ENCODE data around the gene ZGPAT.

The ZGPAT gene

DNA sequence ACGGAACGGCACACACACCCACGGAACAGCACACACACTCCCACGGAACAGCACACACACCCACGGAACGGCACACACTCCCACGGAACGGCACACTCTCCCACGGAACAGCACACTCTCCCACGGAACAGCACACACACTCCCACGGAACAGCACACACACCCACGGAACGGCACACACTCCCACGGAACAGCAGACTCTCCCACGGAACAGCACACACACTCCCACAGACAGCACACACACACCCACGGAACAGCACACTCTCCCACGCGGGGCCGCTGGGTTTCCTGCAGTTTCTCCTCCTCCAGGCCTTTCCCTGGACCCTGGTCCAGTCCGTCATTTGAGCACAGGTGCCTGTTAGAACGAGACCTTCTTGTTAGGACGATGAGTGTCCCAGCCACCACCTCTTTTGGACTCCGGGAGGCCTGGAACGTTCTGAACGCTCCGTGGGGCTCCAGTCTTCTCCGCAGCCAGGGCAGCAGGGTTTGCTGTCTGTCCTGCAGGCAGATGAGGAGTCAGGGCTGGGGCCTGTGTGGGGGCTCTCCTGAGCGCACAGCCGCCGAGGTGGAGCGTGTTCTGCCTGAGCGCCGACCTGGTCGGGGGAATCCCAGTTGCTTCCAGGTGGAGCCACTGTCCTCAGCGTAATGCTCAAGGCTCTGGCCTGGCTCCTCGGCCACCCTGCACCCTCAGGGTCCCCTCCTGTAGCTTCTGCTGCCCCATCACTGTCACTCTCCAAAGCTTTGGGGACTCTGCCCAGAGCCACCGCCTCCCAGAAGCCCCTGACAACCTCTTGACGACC lies 29.0 kb upstream of the ZGPAT start:
- DNase-seq (ENCODE audit: low read depth in 2 of 2, low spot score in 1 of 2) = no peak

DNA sequence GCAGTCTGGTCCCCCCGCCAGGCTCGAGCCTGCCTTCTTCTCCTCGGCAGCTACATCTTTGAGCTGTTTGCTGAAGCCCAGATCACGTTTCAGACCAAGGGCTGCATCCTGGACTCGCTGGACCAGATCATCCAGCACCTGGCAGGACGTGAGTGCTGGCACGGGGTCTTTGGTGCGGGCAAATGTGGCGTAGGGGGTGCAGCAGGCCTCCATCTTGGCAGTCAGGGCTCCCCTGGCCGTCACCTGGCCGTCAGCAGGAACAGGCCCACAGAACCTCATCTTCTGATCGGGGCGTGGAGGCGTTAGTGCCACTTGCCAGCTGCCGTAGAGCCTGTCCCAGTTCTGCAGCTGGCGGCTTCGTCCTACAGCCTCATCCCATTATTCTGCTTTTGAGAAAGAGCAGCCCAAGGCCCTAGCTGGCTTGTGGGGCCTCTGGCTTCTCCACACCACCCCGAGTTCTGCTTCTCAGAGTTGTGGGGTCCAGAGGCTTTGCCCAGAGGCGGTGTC lies 28.0 kb upstream of the ZGPAT start:
- DNase-seq (ENCODE audit: low read depth in 2 of 2, low spot score in 1 of 2) = no peak

GRCh38 chr20:63680427-63680826 lies 27.4 kb upstream of the ZGPAT start:
- DNase-seq (ENCODE audit: low read depth in 2 of 2, low spot score in 1 of 2) = no peak

- DNase-seq (ENCODE audit: low read depth in 2 of 2, low spot score in 1 of 2) = no peak
Observed at GRCh38 chr20:63680857-63681608, 26.8 kb upstream of the ZGPAT start.

- no peak for DNase-seq (ENCODE audit: low read depth in 2 of 2, low spot score in 1 of 2)
Observed at GRCh38 chr20:63681609-63682142, 26.2 kb upstream of the ZGPAT start.

DNA sequence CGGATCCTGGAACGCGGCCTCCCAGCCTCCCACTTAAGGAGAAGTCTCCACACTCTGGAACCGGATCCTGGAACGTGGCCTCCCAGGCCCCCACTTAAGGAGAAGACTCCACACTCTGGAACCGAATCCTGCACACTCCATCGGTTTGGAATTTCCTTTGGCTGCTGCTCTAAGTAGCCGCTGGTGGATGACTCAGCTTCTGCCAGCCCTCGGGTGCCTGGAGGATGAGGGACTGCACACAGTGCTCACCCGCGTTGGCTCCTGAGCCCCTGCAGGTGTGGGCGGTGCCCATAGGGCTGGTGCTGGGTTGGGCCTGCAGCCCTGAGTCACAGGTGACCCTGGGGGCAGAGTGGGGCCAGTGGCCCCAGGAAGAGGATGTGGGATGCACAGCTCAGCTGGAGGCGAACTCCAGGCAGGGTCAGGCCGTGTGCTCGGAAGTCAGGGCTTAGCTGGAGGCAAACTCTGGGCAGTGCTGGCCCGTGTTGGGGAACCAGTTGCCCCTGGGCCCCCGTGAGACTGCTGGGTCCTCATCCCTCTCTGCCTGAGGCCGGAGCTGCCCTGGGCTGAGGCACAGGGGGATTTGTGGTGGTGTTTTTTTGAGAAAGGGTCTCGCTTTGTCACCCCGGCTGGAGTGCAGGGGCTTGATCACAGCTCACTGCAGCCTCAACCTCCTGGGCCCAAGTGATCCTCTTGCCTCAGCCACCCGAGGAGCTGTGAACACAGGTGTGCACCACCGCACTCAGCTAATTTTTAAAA lies 25.3 kb upstream of the ZGPAT start:
- DNase-seq (ENCODE audit: low read depth in 2 of 2, low spot score in 1 of 2) = no peak

GRCh38 chr20:63685269-63686026 lies 22.4 kb upstream of the ZGPAT start:
- DNase-seq (ENCODE audit: low read depth in 2 of 2, low spot score in 1 of 2) = no peak

GRCh38 chr20:63686094-63686491 lies 21.7 kb upstream of the ZGPAT start:
- no peak for DNase-seq (ENCODE audit: low read depth in 2 of 2, low spot score in 1 of 2)

DNA sequence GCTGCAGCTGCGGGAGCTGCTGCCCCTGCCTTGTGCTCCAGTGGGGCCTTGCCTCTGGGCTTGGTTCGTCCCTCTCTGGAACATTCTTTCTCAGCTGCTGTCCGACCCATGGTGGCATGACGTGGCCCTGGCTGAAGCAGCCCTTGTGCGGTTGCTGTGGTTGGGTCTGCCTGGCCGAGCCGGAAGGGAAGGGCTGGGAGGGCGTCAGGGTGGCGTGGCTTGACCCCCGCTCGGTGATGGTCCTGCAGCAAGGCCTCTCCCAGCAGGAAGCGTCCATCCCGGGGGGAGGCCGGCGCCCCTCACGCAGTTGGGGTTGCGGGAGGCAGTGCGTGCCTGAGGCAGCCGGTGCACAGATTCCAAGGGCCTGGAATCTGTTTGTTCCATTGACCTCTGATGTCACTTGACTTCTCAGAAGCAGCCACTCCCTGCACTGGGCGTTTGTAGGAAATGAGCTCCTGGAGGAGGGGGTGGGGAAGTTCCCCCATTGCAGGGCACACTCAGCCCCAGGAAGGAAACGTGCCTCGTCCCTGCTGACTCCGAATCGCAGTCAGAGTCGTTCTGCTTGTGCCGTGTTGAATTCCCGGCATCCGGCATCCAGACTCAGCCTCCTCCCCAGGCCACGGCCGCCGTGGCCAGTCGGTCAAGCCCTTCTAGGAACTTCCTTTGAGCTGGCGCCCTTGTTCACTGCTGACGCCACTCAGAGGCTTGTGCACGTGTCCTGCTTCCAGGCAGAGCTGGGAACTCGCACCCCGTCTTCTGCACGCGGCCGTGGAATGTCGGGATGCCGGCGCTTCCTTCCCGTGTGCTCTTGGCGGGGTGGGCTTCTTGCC lies 21.1 kb upstream of the ZGPAT start:
- no peak for DNase-seq (ENCODE audit: low read depth in 2 of 2, low spot score in 1 of 2)

DNA sequence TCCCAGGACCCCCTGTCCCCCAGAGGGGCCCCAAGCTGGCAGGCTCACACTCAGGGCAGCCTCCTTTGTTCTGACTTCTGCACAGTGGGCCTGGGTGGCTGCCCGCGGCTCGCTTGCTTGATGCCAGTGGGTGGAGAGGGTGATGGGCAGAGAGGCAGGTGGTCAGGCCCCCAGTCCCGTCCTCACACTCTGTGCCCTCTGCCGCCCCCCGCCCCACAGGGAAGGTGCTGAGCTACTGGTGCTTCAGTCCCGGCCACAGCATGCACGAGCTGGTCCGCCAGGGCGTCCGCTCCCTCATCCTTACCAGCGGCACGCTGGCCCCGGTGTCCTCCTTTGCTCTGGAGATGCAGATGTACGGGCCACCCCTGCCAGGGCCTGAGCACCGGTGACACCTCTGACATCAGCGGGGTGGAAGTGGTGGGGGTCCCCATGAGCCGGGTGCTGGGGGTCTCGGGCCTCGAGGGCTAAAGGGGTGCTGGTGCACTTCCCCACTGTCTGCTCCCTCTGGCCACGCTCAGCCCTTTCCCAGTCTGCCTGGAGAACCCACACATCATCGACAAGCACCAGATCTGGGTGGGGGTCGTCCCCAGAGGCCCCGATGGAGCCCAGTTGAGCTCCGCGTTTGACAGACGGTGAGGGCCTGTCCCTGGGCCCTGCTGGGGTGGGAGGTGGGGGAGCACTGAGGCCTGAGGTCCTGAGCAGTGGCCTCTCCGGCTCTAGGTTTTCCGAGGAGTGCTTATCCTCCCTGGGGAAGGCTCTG lies 20.2 kb upstream of the ZGPAT start:
- DNase-seq (ENCODE audit: low read depth in 2 of 2, low spot score in 1 of 2) = no peak

GRCh38 chr20:63688228-63689045 lies 19.4 kb upstream of the ZGPAT start:
- DNase-seq (ENCODE audit: low read depth in 2 of 2, low spot score in 1 of 2) = no peak

DNA sequence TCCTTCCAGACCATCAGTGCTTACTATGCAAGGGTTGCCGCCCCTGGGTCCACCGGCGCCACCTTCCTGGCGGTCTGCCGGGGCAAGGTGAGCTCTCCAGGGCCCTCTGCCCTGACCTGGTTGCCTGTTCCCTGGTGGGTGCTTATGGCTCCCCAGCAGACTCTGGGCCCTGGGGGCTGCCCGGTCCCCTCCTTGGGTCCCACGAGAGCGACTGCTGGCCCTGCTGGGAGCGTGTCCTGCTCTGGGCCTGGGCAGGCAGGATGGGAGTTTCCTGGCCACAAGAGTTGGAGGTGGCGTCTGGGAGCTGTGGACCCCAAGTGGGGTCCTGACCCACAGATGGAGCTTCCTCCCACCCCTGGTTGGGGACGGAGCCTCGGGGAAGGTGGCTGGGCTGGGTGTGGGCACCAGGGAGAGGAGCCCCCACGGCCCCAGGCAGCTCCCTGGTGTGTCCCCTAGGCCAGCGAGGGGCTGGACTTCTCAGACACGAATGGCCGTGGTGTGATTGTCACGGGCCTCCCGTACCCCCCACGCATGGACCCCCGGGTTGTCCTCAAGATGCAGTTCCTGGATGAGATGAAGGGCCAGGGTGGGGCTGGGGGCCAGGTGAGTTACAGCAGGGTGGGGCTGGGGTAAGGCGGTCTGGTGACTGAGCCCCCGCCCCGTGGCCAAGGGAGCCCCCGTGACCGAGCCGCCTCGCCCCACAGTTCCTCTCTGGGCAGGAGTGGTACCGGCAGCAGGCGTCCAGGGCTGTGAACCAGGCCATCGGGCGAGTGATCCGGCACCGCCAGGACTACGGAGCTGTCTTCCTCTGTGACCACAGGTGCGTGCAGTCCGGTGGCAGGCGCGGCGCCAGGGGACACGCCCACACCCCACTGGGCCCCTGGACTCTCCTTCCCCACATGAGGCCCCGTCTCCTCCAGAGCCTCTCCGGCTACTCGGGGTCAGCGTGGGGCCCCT lies 18.5 kb upstream of the ZGPAT start:
- no peak for DNase-seq (ENCODE audit: low read depth in 2 of 2, low spot score in 1 of 2)

DNA sequence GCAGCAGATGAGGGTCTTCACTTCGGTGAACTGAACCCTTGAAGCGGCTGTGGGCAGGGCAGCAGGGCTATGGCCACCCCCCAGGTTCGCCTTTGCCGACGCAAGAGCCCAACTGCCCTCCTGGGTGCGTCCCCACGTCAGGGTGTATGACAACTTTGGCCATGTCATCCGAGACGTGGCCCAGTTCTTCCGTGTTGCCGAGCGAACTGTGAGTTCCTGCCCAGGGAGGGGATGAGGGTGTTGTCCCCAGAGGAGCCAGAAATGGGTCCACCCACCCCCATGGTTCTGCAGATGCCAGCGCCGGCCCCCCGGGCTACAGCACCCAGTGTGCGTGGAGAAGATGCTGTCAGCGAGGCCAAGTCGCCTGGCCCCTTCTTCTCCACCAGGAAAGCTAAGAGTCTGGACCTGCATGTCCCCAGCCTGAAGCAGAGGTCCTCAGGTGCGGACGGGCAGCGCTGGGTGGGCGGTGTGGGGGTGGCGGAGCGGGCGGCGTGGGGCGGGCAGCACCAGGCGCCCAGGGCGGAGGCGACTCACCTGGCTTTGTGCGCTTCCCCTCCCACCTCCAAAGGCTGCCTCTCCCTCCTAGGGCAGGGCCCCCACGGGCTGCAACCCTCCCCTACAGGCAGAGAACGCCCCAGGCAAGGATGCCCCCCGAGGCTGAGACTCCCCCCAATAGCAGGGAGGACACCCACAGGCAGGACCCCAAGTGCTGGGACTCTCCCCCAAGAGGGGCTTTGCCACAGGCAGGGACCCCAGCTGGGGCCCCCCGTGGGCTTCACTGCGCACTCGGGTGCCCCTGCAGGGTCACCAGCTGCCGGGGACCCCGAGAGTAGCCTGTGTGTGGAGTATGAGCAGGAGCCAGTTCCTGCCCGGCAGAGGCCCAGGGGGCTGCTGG lies 17.6 kb upstream of the ZGPAT start:
- no peak for DNase-seq (ENCODE audit: low read depth in 2 of 2, low spot score in 1 of 2)

DNA sequence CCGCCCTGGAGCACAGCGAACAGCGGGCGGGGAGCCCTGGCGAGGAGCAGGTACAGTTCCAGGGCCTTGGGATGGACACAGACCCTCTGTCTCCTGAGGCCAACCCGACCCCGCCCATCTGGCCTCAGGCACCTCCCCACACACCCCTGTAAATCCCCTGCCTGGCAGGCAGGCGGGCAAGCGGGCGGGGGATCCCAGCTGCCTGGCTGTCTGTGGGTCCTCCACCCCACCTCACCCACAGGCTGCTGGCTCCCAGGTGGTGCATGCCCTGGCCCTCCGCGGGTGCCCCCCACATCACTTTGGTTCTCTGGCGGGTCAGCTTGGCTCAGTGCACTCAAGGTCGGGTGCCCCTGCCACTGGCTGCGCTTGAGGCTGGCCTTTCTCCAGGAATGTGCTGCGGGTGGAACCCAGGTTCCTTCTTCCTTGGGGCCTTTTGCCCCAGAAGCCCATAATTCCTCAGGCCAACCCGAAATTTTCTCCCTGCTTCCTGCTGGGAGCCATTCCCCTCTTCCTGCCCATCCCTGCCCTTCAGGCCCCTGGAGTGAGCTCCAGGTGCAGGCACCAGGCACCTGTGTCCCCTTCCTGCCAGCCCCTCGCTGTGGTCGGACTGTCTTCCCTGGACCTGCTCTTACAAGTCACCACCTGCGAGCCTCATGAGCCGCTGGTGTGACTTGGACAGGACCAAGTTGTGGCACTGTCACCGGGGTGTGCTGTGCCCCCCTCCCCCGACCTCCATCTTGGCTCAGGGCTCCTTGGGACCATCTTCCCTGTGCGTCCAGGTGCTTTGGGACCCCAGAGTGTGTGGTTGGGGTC lies 16.7 kb upstream of the ZGPAT start:
- no peak for DNase-seq (ENCODE audit: low read depth in 2 of 2, low spot score in 1 of 2)

DNA sequence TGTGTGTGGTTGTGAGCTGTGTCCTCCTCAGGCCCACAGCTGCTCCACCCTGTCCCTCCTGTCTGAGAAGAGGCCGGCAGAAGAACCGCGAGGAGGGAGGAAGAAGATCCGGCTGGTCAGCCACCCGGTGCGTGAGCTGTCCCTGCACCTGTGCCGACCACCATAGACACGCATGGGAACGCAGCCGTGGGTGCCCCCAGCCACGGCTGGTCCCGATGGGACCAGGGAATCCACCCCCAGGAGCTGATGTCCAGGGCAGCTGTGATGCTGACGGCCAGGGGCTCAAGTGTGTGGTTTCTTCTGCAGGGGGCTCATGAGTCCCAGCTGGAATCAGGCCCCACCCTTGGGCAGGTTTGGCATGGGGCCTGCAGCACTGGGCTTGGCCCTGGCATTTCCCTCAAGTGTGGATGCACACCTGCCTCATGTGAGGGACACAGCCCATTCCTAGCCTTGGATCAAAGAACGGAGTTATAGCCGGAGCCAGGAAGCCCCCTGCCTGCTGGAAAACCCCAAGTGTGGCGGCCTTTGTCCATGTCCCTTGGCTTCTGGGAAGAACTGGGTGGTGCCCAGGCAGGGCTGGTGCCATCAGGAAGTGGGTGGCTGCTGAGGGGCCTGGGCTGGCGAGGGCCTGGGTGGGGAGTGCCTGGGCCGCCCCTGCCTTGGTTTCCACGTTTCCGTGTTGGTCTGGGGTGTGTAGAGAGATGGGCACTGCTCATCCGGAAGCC lies 16.0 kb upstream of the ZGPAT start:
- no peak for DNase-seq (ENCODE audit: low read depth in 2 of 2, low spot score in 1 of 2)
